GM18507 (cell line): ENCODE results near the gene SRRM3.
"Not testable (repeated sequence)": the region's sequence is repeated elsewhere in the genome, so short reads cannot be mapped to it uniquely, and the experiment has no call there.

Experiments used
- DNase-seq: peaks from one replicate; pipeline ENCODE4 v3.0.0; 2011; ENCODE audit warnings: low read depth; ENCODE audit not compliant: insufficient read length; ENCODE audit errors: extremely low spot score
- FAIRE-seq: peaks from 2 replicates; lab custom pipeline; 2011; peaks lifted over from hg19 to GRCh38; lab: Jason Lieb, UNC

SRRM3 gene

DNA sequence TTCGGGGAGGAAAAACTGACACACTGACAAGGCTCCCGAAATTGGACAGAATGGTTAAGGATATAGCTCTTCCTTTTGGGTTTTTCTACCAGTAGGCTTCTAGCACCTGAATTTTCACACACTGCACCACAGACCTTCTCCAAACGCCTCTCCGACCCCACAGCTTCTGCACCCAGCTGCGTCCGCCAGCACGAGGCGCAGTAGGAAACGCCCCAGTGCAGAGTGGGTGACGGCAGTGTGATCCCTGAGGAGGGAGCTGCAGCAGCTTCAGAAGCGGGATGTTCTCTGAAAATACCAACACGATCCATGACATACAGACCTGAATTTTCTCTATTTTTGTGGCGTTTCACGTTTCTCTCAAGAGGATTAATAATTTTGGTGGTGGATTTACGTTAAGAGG is 126.7 kb downstream of the SRRM3 start:
- no peak for DNase-seq
- FAIRE-seq = no peak

DNA sequence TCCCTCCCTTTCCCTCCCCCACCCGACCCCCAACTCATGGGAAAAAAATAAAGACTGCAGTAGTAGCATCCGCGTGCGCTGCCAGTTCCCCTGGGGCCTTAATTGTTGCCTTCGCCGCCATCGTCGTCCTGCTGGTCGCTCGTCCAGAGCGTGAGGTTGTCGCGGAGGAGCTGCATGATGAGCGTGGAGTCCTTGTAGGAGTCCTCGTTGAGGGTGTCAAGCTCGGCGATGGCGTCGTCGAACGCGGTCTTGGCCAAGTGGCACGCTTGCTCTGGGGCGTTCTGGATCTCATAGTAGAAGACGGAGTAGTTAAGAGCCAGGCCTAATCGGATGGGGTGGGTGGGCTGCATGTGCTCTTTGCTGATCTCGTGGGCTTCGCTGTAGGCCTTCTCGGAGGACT is 127.8 kb downstream of the SRRM3 start:
- no peak for DNase-seq
- no peak for FAIRE-seq

DNA sequence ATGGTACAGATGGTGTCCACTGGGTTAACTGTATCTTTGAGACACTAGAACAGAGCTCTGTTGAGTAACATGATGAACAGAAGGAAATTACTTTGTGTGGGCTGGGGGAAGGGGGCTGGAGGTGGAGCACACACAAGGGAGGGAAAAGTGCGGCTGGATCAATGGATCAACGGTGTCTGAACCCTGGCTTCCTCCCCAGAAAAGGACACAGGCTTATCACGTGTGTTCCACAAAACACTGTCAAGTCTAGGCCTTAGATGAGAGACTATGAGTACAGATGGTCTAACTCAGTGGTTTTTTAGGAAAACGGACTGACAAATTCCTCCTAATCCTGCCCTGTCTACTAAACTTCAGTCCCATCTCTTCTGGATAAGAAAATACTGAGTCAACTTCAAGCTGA is 128.6 kb downstream of the SRRM3 start:
- FAIRE-seq (no peak), DNase-seq (no peak)

DNA sequence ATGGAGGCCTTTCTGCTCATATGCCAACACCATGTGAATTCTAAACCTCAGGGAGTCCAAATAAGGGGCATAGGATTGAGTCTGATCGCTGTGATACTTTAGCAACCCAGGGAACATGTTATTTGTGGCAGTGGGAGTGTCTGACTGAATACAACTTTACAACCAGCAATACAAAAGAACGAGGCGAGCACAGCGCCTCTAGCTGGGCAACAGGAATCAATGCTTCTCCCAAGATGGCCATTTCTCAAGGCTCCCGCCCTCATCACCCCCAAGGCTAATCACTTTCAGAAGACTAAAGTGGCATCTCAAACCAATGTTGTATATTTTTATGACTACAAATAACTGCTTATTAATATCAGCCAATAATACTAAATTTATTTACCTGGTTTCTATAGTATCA is 129.0 kb downstream of the SRRM3 start:
- FAIRE-seq (no peak), DNase-seq (no peak)

DNA sequence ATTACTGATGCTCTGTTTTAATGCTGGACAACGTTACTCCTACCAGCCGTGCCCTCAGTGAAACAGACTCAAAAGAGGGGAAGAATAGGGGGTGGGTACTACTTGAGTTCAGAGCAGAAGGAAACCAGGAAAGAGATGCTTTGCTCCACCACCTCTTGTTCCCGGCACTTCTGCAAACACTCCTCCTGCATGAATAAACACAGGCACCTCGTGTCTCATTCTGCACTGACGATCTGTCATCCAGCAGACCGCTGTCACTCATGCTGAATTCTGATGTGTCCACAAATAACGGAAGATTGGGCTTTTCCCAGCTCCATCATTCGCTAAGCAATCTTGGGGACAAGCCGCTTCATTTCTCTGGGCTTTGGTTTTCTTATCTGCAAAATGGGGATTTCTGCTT is 130.4 kb downstream of the SRRM3 start:
- DNase-seq (no peak), FAIRE-seq (no peak)

DNA sequence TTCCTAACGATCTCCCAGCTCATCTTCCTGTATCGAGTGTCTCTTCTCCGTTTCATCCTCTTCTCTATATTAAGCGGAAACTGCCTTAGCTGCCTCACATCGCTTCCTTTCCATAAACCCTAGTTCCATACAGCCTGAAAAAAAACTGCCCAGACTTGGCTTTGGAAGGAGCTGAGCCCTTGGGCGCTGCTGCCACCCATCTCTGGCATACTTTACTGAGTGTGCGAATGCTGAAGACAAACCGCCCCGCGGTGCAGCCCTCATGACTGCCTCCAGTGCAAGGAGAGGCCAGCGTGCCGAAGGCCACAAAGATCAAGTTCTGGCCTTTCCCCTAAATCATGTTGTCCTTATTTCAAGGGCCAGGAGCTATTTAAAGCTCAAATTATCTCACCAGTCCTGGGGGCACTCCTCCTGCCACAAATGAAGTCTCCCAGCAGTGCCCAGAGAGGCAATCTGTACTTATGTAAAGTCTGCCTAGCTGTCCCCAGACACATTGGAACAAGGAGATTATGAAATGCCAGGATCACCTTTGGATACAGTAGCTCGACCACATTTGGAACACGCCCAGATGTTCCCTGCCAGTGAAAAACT is 131.9 kb downstream of the SRRM3 start:
- DNase-seq (no peak), FAIRE-seq (no peak)

DNA sequence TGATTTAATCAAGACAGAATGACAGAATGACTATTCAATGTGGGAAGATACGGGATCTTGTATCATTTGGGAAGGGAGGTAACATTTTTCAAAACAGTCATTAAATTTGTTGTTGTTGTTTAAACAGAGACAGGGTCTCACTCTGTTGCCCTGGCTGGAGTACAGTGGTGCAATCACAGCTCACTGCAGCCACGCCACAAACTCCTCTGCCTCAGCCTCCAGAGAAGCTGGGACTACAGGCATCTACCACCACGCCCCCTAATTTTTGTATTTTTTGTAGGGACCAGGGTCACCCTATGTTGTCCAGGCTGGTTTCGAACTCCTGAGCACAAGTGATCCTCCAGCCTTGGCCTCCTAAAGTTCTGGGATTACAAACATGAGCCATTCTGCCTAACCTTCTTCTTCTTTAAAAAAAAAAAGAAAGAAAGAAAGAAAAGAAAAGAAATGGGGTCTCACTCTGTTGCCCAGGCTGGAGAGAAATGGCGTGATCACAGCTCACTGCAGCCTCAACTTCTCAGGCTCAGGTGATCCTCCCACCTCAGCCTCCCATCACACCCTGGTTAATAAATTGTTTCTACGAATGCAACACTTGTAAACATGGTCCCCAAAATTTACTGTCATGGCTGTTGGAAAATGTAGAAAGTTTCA is 132.7 kb downstream of the SRRM3 start:
- FAIRE-seq (no peak), DNase-seq (no peak)

DNA sequence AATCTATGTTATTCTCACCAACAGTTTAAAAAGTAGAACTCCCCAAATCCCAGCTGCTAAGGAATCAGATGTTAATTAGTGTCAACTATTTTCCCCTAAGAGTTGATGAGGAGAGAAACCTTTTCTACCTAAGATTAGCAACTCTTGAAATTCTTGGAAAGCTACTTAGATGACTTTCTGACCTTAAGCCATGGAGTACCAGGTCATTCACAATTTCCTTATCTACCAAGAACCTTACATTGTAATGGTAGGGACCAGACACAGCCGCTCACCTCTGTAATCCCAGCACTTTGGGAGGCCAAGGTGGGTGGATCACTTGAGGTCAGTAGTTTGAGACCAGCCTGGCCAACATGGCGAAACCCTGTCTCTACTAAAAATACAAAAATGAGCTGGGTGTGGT is 133.7 kb downstream of the SRRM3 start:
- FAIRE-seq, DNase-seq: not testable (repeated sequence)

DNA sequence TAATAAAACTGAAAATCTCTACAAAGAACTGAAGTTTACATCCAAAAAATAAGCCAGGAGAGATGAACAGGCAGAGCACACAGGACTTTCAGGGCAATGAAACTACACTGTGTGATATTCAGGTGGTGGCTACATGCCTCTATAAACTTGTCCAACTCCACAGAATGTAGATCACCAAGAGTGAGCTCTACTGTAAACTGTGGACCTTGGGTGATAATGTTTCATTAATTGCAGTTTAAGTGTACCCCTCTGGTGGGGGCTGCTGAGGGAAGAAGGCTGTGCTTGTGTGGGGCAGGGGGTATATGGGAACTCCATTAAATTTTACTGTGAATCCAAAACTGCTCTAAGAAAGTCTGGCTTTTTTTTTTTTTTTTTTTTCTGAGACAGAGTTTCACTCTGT is 134.4 kb downstream of the SRRM3 start:
- DNase-seq (no peak), FAIRE-seq (no peak)
